ENCODE data around the gene SYNDIG1.

SYNDIG1 gene

GRCh38 chr20:24469116-24469893 lies at the start of gene SYNDIG1:
TSS of gene SYNDIG1 (plus strand) at chr20:24469629. CDS start at chr20:24543098, 73,469 bp downstream.
- DNase-seq = no peak

GRCh38 chr20:24419786-24420185 lies 49.6 kb upstream of the SYNDIG1 start:
- no peak for DNase-seq

GRCh38 chr20:24420567-24420966 lies 48.9 kb upstream of the SYNDIG1 start:
- DNase-seq = no peak

GRCh38 chr20:24421071-24421470 lies 48.4 kb upstream of the SYNDIG1 start:
- no peak for DNase-seq

GRCh38 chr20:24422091-24422760 lies 47.2 kb upstream of the SYNDIG1 start:
- DNase-seq = no peak

DNA sequence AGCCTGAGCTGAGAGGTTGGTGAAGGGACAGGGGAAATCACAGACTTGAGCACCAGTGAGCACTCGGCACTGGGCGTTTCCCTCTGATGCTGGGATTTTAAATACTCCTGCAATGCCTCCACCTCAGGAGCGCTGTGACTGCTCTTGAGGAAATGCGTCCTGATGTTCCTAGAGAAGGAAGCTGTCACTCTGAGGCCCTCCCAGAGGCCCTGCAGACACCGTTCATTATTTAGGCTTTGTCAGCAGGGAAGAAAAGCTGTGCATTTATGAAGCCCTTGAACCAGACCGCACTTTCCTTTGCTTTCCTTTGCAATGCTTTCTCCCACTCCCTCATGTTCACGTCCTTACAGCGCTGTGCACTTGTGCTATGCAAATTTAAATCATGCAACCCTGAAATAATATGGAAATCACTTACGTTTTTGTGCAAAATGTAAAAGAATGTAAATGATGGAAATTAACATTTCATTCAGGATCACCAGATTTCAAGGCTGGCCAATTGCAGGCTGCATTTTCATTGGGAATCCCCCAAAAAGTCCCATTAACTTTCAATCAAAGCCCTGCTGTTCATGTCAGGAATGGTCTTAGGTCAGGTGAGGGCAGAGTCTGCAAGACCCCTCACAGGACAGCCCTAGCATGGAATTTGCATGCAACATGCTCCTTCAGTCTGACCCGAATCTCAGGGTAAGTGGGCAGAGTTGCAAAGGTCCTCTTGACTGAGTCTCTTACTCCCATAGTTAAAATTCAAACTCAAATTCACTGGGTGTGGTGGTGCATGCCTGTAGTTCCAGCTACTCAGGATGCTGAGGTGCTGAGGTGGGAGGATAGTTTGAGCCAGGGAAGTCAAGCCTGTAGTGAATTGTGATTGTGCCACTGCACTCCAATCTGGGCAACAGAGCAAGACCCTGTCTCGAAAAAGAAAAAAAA lies 45.8 kb upstream of the SYNDIG1 start:
- DNase-seq = no peak

DNA sequence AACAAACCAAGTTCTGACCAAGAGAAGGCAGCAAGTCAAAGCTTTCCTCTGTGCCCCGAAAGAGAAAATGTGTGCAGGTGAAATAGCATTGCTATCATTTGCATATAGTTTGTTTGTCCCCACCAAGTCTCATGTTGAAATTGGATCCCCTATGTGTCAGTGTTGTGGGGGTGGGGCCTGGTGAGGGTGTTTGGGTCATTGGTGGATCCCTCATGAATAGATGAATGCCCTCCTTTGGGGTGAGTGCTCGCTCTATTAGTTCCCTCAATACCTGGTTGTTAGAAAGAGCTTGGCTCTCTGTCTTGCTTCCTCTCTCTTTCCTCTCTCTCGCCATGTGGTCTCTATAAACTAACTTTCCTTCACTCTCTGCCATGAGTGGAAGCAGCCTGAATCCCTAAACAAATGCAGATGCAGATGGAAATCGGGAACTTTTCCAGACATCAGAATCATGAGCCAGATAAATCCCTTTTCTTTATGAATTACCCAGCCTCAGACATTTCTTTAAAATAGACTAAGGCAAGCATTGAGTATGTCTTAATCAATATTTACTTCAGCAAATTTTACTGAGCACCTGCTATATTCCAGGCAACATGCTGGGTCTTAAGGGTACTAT lies 43.8 kb upstream of the SYNDIG1 start:
- no peak for DNase-seq

DNA sequence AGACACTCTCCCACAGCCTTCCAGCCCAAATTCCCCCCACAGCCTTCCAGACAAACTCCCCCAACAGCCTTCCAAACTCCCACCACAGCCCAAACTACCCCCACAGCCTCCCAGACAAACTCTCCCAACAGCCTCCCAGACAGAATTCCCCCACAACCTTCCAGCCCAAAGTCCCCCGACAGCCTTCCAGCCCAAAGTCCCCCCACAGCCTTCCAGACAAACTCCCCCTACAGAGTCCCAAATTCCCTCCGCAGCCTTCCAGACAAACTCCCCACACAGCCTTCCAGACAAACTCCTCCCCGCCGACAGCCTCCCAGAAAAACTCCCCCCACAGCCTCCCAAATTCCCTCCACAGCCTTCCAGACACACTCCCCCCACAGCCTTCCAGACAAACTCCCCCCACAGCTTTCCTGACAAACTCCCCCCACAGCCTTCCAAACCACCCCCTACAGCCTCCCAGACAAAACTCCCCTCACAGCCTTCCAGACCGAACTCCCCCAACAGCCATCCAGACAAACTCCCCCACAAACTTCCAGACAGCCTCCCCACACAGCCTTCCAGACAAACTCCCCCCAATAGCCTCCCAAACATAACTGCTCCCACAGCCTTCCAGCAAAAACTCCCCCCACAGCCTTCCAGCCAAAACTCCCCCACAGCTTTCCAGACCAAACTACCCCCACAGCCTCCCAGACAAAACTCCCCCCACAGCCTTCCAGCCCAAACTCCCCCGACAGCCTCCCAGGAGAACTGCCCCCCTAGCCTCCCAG lies 38.0 kb upstream of the SYNDIG1 start:
- no peak for DNase-seq

- DNase-seq = no peak
Measured at GRCh38 chr20:24432046-24432442, 37.4 kb upstream of the SYNDIG1 start.

DNA sequence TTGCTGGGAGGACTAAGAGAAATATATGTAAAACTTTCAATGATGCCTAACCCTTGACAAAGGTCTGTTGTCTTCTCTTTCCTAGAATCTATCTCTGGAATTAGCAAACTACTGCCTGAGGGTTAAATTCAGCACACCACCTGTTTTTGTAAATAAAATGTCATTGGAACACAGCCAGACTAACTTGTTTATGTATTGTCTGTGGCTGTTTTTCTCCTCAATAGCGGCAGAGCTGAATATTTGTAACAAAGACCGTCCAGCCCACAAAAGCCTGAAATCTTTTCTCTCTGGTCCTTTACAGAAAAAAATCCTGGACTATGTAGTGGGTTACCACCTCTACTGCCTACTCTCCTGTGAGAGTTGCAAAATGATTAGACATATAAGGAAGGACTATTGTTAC lies 33.3 kb upstream of the SYNDIG1 start:
- DNase-seq = no peak

- DNase-seq = no peak
Measured at GRCh38 chr20:24437196-24438082, 32.0 kb upstream of the SYNDIG1 start.

DNA sequence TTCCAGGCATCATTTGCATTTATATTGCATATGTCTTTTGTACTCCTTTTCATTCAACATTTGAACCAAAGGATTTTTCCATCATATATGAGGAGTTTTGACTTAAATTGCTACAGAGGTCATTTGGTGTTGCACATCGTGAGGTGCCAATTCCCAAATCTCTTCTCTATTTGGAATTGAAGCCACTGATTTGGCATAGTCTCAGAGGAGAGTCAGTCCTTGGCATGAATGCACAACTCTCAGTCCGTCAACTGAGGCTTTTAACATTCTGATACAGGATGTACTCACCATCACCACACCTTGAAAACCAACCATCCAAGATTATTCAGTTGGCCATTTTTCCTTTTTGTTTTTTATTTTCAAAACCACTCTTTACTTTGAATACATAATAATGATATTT lies 31.1 kb upstream of the SYNDIG1 start:
- DNase-seq = no peak

DNA sequence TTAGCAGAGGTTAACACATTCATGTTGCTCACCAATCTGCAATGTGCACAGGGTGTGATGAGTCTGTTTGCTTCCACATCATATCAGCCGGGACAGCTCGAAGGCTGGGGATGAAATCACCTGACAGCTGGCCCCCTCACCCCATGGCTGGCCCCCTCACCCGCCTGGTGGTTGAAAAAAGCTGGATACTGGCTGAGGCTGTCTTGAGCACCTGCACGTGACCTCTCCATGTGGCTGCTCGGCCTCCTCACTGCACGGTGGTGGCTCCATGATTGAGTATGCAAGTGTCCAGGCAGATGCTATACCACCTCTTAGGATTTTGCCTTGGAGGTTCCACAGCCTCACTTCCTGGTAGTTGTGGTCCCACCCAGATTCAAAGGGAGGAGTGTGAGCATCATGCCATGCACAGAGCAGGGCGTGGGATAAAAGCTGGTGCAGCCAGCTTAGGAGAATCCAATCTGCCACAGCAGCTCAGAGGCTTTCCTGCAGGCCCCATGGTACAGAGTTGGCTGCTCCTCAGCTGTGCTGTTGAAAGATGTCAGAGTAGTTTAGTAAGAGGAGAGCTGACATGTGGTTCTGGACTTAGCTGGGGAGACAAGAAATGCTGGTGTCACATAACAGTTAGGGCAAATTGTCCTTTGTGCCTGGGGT lies 29.6 kb upstream of the SYNDIG1 start:
- no peak for DNase-seq

- DNase-seq = no peak
Measured at GRCh38 chr20:24441661-24442060, 27.8 kb upstream of the SYNDIG1 start.

DNA sequence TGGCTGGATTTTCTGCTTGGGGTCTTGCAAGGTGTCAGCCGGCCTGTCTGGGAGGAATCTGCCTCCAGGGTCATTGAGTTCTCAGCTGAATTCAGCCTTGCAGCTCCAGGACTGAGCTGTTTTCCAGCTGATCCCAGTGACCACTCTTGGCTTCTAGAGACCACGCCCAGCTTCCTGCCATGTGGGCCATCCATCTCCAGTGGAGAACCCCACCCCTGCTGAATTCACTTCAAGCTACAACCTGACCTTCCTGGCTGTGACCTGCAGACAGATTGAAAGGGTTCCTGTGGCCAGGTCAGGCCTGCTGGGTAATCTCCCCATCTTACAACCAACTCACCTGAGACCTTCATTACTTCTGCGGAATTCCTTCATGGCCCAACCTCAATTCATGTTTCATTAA lies 26.5 kb upstream of the SYNDIG1 start:
- DNase-seq = no peak

DNA sequence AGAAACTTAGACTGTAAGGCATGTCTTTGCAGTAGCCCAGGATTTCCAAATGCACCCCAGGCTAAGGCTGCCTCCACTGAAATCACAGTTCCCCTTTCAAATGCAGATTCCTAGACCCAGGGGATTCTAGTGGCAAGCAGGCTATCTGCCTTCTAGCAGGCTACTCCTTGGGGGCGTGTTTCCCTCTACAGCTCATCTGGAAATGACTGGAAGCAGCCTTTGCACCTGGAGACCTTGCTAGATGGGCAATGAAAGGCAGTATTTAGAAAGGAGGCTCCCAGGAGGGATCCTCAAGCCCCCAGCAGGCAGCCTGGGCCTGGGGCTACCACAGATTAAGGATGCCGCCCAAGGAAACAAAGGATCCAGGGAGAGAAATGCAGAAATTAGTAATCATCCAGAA lies 26.0 kb upstream of the SYNDIG1 start:
- no peak for DNase-seq

- DNase-seq = no peak
Measured at GRCh38 chr20:24444526-24445190, 24.8 kb upstream of the SYNDIG1 start.

GRCh38 chr20:24445510-24446170 lies 23.8 kb upstream of the SYNDIG1 start:
- no peak for DNase-seq

DNA sequence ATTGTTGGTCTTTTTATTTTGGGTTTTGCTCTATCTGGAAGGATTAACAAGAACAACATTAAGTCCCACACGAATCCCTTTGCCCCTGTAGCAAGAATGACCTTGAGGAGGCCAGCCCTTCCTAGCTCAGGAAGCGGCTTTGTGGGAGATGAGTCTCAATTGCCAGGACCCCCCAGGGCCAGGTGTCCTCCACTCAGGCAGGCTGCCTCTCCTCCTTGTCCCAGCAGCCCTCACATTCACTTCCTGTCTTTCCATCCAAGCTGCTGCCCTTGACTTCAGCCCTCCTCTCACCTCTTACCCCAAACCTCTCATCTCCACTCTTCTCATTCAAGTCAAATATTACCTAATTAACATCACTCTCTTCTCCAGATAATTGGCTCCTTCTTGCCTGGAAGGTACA lies 22.6 kb upstream of the SYNDIG1 start:
- DNase-seq = no peak
